ENCODE measurements around the gene AATF.

- TF ChIP-seq CTCF (IDR thresholded peaks at IDR 0.05) (no peak), POLR2A (IDR thresholded peaks at IDR 0.05) (no peak)
Observed at GRCh38 chr17:36931697-36932382, 16.9 kb upstream of the AATF start.
